ENCODE data around the gene KLHDC9.

- TF ChIP-seq CTCF (IDR thresholded peaks at IDR 0.05) (no peak), POLR2A (IDR thresholded peaks at IDR 0.05) (no peak)
Measured at GRCh38 chr1:161121834-161122233, 23.7 kb downstream of the KLHDC9 start.

Data from right lobe of liver (tissue), 4 donors.